ENCODE data around the gene FLNB. TPM values are rescaled to one million over a fixed set of nuclear protein-coding genes. Genes with fewer than 3 reads are reported as not detected.
A peak's percentile ranks its signal among the peaks of the same experiment; 100 is the strongest.

Gene FLNB
- total RNA-seq, 2 experiments from 2014 or later = 23.2 to 27.4 TPM

DNA sequence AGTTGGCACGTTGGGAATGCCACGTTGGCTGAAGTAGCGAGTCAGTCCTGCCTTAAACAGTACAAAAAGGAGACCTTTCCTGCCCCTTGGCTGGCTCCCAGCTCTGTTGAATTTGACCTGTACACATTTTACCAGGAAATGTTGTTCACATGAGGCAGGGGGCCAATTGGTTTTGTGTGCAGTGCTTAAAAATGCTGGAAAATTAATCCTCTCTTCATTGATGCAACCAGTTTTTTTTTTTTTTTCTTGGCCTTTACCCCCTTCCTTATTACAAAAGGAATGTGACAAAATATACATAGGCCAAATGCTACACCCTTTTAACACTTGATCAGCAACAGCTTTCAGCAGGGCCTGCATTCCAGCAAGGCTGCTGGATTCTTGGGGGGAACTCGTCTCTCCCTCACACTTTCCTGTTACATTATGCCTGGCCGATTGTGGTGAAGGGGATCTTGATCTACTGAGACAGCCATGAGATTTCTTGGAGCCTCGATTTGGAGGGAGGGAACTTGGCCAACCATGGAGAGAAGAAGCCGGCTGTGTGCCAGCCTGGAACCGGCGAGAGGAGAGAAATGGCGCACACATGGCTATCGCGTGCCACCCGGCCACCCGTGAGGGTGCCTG is 109.4 kb downstream of the FLNB start:
- no peak for DNase-seq
- Mint-ChIP-seq H3K27me3 (no peaks in the 10 kb centered on the region), H3K4me1 (peaks cover 32% of the 10 kb centered on the region), H3K9me3 (no peaks in the 10 kb centered on the region), H3K27ac (peak overlapping the region; percentile 39), H3K36me3 (peaks cover 5% of the 10 kb centered on the region), H3K4me3 (no peak overlapping the region)

DNA sequence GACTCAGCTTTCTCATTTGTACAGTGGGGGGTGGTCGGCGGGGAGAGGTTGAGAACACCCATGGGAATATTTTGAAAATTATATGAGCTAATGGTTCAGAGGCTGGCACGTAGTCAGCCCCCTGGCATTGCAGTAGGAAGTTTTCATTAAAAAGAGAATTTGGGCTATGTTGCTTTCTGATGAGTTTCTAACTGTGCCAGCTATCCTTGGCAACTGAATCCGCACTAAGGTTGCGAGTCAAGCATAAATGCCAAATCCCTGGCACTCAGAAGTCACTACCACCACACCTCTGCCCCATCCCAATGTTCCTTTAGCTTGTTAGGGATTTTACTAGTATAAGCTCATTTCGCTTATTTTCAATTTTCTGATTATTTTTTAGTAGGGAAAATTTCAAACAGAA is 111.0 kb downstream of the FLNB start:
- no peak for DNase-seq
- peaks cover 4% of the 10 kb centered on the region for H3K36me3 Mint-ChIP-seq
- no peak overlapping the region for H3K4me3 Mint-ChIP-seq
- H3K27ac Mint-ChIP-seq = no peak overlapping the region
- no peaks in the 10 kb centered on the region for H3K27me3 Mint-ChIP-seq
- H3K9me3 Mint-ChIP-seq = no peaks in the 10 kb centered on the region
- peaks cover 32% of the 10 kb centered on the region for H3K4me1 Mint-ChIP-seq

DNA sequence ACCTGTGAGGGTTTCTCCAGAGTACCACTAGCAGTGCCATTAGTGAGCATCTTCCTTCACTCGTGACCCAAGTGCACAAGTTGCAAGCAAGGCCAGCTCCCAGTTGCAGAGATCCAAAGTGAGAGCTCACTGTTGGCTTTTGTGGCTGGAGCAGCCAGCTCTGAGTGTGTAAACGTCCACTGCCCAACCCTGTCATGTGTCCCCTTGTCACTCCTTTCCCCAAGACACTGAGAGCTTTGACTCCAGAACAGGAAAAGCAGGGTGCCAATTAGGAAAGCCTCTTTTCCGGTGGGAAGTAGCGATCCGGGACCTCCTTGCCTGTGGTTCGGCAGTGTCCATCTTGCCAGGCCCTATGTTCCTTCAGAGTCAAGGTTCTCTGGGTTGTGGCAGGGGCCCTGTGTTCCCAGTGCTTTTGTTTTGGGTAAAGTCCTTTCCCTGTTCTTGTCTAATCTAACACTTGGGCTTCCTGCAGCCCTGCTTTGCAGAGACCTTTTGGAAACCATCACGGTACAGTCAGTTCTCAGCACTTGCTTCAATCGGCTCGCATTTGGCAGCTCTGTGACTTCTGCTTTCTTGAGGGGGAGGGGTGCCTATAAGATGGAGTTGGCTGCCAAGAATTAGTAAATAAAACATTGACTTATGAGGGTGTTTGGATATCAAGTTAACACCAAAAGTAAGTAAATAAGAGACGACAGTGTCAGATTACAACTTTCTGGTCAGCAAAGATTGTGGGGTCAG is 112.0 kb downstream of the FLNB start:
- H3K36me3 Mint-ChIP-seq = peaks cover 2% of the 10 kb centered on the region
- no peak overlapping the region for H3K27ac Mint-ChIP-seq
- DNase-seq = no peak
- no peaks in the 10 kb centered on the region for H3K9me3 Mint-ChIP-seq
- H3K27me3 Mint-ChIP-seq = no peaks in the 10 kb centered on the region
- peaks cover 26% of the 10 kb centered on the region for H3K4me1 Mint-ChIP-seq
- H3K4me3 Mint-ChIP-seq = no peak overlapping the region

DNA sequence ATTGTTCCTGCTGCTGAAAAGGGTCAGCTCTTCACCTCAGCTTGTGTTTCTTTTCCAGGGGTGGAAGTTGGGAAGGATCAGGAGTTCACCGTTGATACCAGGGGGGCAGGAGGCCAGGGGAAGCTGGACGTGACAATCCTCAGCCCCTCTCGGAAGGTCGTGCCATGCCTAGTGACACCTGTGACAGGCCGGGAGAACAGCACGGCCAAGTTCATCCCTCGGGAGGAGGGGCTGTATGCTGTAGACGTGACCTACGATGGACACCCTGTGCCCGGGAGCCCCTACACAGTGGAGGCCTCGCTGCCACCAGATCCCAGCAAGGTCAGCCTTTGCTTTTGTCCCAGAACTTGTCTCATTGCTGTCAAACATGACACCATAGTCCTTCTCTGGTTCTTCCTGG is 113.0 kb downstream of the FLNB start:
- peaks cover 2% of the 10 kb centered on the region for H3K36me3 Mint-ChIP-seq
- no peak for DNase-seq

DNA sequence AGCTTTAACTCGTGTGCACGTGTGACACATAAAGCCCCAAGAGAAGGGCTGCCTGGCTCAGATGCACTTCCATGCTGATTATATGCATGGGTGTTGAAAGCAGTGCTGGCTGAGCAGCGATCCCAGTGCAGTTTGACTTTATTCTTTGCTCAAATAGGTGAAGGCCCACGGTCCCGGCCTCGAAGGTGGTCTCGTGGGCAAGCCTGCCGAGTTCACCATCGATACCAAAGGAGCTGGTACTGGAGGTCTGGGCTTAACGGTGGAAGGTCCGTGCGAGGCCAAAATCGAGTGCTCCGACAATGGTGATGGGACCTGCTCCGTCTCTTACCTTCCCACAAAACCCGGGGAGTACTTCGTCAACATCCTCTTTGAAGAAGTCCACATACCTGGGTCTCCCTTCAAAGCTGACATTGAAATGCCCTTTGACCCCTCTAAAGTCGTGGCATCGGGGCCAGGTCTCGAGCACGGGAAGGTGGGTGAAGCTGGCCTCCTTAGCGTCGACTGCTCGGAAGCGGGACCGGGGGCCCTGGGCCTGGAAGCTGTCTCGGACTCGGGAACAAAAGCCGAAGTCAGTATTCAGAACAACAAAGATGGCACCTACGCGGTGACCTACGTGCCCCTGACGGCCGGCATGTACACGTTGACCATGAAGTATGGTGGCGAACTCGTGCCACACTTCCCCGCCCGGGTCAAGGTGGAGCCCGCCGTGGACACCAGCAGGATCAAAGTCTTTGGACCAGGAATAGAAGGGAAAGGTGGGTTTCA is 114.9 kb downstream of the FLNB start:
- Mint-ChIP-seq H3K27me3 (no peaks in the 10 kb centered on the region), H3K36me3 (peaks cover 7% of the 10 kb centered on the region), H3K4me1 (peaks cover under 1% of the 10 kb centered on the region), H3K27ac (no peak overlapping the region), H3K9me3 (no peaks in the 10 kb centered on the region), H3K4me3 (no peak overlapping the region)
- no peak for DNase-seq

More for the DNA sequence above, 113.0 kb downstream of the FLNB start:
- Mint-ChIP-seq H3K9me3 (no peaks in the 10 kb centered on the region), H3K27me3 (no peaks in the 10 kb centered on the region), H3K27ac (no peak overlapping the region), H3K4me3 (no peak overlapping the region), H3K4me1 (peaks cover 16% of the 10 kb centered on the region)

DNA sequence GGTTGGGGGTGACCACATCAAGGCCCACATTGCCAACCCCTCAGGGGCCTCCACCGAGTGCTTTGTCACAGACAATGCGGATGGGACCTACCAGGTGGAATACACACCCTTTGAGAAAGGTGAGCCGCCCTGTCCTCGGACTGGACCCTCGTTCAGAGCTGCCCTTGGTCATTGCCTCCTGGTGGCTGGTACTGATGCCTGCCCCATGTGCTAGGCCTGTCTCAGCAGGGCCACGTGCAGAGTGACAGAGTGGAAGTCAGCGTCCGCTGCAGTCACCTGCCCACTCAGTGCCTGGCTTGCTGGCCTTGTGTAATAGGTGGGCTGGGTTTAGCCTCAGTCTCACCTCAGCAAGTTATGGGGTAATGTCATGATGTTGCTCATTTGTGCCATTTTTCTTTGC is 116.2 kb downstream of the FLNB start:
- Mint-ChIP-seq H3K9me3 (no peaks in the 10 kb centered on the region), H3K4me3 (no peak overlapping the region), H3K27ac (no peak overlapping the region), H3K4me1 (no peaks in the 10 kb centered on the region), H3K27me3 (no peaks in the 10 kb centered on the region), H3K36me3 (peaks cover 14% of the 10 kb centered on the region)
- DNase-seq = no peak

DNA sequence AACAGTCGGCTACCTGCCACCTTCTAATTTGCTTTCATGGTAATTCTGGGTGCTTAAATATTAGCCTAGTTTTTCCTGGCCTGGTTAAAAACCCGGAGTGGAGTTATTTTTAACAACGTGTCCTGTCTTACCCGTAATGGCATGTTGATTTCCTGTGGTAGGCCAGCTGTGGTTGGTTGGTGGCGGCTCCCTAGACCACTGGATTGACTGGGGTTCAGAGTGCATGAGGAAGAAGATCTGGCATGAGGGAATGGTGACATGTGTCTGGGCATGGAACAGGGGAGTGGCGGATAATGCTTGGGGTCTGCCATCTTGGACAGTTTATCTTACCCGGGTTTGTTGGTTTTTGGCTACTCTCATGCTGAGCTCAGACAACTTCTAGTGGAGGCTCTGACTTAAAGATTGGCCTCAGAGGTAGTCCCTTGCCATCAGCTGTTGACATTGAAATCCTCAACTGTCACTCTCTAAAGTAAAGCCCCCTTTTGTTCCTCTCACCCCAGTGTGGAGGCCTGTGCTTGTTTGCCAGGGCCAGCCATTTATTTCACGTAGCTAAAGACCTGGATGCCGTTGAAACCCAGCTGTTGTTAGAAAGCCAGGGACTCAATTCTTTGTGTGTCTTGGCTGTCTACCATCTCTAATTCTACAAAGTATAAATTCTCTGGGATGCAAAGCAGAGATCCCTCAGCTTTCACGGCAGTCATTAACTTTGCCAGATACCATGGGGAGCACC is 121.0 kb downstream of the FLNB start:
- H3K9me3 Mint-ChIP-seq = no peaks in the 10 kb centered on the region
- H3K27ac Mint-ChIP-seq = no peak overlapping the region
- DNase-seq = no peak
- H3K4me1 Mint-ChIP-seq = no peaks in the 10 kb centered on the region
- peaks cover 20% of the 10 kb centered on the region for H3K36me3 Mint-ChIP-seq
- no peak overlapping the region for H3K4me3 Mint-ChIP-seq
- no peaks in the 10 kb centered on the region for H3K27me3 Mint-ChIP-seq

DNA sequence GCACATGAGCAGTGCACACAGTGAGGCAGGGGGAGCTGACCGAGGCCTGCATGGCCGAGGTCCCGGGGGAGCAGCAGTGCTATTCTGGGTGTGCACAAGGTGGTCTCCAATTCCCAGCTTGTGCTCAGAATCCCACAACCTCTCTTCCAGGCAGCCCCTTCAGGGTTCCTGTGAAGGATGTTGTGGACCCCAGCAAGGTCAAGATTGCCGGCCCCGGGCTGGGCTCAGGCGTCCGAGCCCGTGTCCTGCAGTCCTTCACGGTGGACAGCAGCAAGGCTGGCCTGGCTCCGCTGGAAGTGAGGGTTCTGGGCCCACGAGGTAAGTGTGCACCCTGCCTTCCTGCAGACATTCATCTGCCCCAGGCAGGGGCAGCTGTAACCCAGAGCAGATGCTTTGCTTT is 122.4 kb downstream of the FLNB start:
- no peaks in the 10 kb centered on the region for H3K4me1 Mint-ChIP-seq
- H3K9me3 Mint-ChIP-seq = no peaks in the 10 kb centered on the region
- no peaks in the 10 kb centered on the region for H3K27me3 Mint-ChIP-seq
- H3K4me3 Mint-ChIP-seq = no peak overlapping the region
- no peak for DNase-seq
- no peak overlapping the region for H3K27ac Mint-ChIP-seq
- peaks cover 22% of the 10 kb centered on the region for H3K36me3 Mint-ChIP-seq

DNA sequence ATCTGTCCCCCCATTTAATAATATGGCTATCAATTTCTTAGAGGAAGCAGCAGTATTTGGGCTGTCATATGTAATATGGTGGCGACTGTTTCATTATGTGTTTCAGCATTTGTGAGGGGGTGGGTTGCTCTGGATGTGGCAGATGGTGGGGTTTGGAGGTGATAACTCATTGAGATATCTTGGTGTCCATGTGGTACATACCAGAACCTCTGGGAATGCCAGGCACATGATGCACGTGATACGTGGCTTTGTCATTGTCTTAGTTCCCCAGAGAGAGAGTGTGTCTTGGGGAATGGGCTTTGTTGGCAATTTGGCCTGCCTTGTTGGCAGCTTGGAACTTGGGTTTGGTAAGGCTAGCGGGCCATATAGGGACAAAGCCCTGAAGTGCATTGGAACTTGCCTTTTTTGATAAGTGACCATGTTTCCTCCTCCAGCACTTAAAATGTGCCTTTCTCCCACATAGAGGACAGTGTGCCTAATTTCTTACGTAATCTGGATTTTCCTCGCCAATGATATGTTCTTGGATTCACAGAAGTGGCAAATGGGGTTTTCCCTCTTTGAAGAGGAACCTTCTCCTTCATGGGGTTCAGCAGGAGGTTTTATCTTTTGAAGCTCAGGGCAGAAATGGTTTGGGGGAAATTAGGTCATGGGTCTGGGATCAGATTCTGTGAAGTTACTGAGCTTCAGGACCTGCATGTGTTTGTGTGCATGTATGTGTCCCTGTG is 123.0 kb downstream of the FLNB start:
- no peaks in the 10 kb centered on the region for H3K9me3 Mint-ChIP-seq
- DNase-seq = no peak
- no peak overlapping the region for H3K4me3 Mint-ChIP-seq
- H3K27ac Mint-ChIP-seq = no peak overlapping the region
- no peaks in the 10 kb centered on the region for H3K27me3 Mint-ChIP-seq
- H3K36me3 Mint-ChIP-seq = peaks cover 26% of the 10 kb centered on the region
- no peaks in the 10 kb centered on the region for H3K4me1 Mint-ChIP-seq

DNA sequence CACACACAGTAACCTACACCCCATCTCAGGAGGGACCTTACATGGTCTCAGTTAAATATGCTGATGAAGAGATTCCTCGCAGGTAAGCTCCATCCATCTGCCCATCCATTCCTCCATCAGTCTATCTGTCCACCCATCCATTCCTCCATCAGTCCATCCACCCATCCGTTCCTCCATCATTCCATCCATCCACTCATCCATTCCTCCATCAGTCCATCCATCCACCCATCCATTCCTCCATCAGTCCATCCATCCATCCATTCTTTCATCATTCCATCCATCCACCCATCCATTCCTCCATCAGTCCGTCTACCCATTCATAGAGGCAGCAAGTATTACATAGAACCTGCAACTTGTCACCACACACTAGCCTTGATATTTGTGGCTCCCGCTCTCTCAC is 124.6 kb downstream of the FLNB start:
- no peak for DNase-seq
- Mint-ChIP-seq H3K27ac (no peak overlapping the region), H3K4me1 (no peaks in the 10 kb centered on the region), H3K27me3 (no peaks in the 10 kb centered on the region), H3K9me3 (no peaks in the 10 kb centered on the region), H3K4me3 (no peak overlapping the region), H3K36me3 (peaks cover 28% of the 10 kb centered on the region)

DNA sequence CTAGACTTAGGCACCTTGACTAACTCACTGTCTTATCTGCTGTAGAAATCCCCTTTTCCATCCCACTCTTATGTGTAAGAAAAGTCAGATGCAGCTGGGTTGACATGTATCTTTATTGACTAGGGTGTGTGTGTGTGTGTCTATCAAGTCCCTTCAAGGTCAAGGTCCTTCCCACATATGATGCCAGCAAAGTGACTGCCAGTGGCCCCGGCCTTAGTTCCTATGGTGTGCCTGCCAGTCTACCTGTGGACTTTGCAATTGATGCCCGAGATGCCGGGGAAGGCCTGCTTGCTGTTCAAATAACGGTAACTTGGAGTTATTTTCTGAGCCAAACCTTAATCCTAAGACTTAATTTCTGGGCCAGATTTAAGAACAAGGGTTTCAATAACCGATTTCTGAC is 126.2 kb downstream of the FLNB start:
- no peak overlapping the region for H3K27ac Mint-ChIP-seq
- no peak overlapping the region for H3K4me3 Mint-ChIP-seq
- H3K27me3 Mint-ChIP-seq = no peaks in the 10 kb centered on the region
- DNase-seq = no peak
- no peaks in the 10 kb centered on the region for H3K4me1 Mint-ChIP-seq
- H3K9me3 Mint-ChIP-seq = no peaks in the 10 kb centered on the region
- H3K36me3 Mint-ChIP-seq = peaks cover 22% of the 10 kb centered on the region

DNA sequence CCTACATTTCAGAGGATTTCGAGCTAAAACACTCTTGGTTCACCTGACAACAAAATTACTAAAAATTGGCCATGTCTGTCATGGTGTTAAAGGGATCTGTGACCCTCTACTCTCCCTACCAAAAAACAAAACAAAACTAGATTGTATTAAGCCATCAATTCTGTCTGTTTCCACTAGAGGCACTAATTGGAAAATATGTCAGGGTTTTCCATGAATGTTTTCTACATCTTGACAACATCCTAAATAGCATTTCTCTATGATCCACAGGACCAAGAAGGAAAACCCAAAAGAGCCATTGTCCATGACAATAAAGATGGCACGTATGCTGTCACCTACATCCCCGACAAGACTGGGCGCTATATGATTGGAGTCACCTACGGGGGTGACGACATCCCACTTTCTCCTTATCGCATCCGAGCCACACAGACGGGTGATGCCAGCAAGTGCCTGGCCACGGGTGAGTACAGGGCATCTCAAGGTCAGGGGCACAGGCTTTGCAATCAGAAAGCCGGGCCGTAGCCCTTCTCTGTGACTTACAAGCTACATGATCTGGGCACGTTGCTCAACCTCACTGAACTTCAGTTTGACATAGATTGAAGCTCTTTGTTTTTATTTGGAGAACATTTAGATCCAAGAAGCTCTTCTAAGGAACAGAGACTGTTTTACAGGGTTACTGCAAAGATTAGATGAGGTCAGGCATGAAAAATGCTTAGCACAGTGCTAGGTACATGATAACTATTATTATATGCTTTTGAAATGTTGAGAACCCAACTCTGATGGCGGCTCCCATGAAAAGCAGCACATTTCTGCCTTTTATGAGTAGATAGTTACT is 127.7 kb downstream of the FLNB start:
- H3K27ac Mint-ChIP-seq = no peak overlapping the region
- no peak for DNase-seq
- H3K27me3 Mint-ChIP-seq = no peaks in the 10 kb centered on the region
- H3K4me3 Mint-ChIP-seq = no peak overlapping the region
- H3K4me1 Mint-ChIP-seq = no peaks in the 10 kb centered on the region
- peaks cover 22% of the 10 kb centered on the region for H3K36me3 Mint-ChIP-seq
- H3K9me3 Mint-ChIP-seq = no peaks in the 10 kb centered on the region

DNA sequence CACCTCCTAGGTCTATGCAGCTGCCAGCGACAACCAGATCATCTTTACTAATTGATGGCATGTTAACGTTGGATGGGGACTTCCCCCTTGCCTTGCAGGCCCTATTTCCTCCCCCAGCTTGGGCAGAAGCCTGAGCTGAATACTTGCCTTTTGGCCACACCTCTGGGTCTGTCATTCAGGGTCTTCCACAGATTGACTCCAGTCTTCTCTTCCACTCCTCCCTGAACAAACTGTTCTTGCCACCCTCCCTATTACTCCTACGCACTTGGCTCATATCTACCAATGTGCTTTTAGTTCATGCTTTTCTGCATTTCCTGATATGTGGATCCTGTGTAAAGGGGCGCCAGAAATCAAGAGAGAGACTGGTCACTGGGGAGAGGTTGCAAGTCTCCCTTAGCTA is 129.1 kb downstream of the FLNB start:
- Mint-ChIP-seq H3K36me3 (peaks cover 22% of the 10 kb centered on the region), H3K4me1 (no peaks in the 10 kb centered on the region), H3K9me3 (no peaks in the 10 kb centered on the region), H3K27me3 (no peaks in the 10 kb centered on the region), H3K27ac (no peak overlapping the region), H3K4me3 (no peak overlapping the region)
- DNase-seq = no peak

DNA sequence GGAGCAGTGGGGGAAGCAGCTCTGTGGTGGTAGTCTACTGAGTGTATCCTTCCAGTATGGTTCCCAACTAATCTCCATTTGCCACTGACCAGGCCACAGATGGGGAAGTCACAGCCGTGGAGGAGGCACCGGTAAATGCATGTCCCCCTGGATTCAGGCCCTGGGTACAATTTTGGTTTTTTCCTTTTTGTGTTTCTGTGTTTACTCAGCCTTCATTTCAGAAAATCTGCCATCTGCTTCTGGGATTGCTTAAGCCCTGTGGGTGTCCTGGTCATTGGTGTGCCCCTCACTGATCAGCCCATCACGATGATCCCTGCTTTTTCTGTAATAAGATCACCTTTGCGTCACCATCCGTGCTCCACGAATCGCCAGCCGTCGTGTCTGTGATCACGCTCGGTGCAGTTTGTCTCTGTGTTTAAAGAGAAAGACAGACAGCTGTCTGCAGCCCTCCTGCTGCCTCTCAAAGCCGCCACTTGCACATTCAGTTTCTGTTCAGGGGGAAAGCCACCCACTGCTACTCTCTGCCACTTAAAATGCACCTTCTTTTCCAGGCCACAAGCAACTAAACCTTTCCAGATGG is 133.6 kb downstream of the FLNB start:
- Mint-ChIP-seq H3K4me3 (no peak overlapping the region), H3K4me1 (no peaks in the 10 kb centered on the region), H3K27me3 (no peaks in the 10 kb centered on the region), H3K9me3 (no peaks in the 10 kb centered on the region), H3K36me3 (peaks cover 13% of the 10 kb centered on the region), H3K27ac (no peak overlapping the region)
- DNase-seq = no peak

All from activated naive CD8-positive, alpha-beta T cell treated with anti-CD3 and anti-CD28 coated beads for 36 hours (primary cell).